B cell (primary cell): ENCODE results near the gene CAPN10. TPM values are rescaled to one million over a fixed set of nuclear protein-coding genes. Genes with fewer than 3 reads are reported as not detected.

ENCODE experiments used
- ATAC-seq: fragments of 200-7000 bp; cut with Tn5 transposase; one replicate; pipeline ENCODE4 v1.10.0; 2021; ENCODE audit warnings: low read depth, mild to moderate bottlenecking, moderate number of reproducible peaks, moderate library complexity
- CTCF ChIA-PET: fragments of 350-600 bp; sonication (Branson Sonifier 250); formaldehyde crosslinking; loops from one replicate; lab custom pipeline; 2021; ENCODE audit warnings: antibody characterized with exemption, inconsistent platforms; lab: Charles Lee
- POLR2A ChIA-PET: fragments of 350-600 bp; sonication (Branson Sonifier 250); formaldehyde crosslinking; loops from one replicate; lab custom pipeline; 2021; ENCODE audit warnings: antibody characterized with exemption; lab: Charles Lee
- DNase-seq: peaks from one replicate; pipeline ENCODE4 v3.0.0; 2013
- H2AFZ ChIP-seq: 2 replicates; pipeline ENCODE4 v1.6.1; 2012; ENCODE audit warnings: mild to moderate bottlenecking, low read depth, low read length; ENCODE audit not compliant: insufficient read depth, poor library complexity, severe bottlenecking
- H3K27ac ChIP-seq, 2 donors: 1 replicate in 1 of 2; 2 replicates in 1 of 2; pipeline ENCODE4 v1.5.1; 2012 to 2013; ENCODE audit warnings: low read length in 2 of 2, mild to moderate bottlenecking in 2 of 2, moderate library complexity in 1 of 2
- H3K27me3 ChIP-seq, 4 experiments: fragments of 200-600 bp in 1 of 4; sonication (generic) in 1 of 4; replicated peaks in 1 of 4; 1 replicate in 2 of 4; 2 replicates in 2 of 4; pipeline versions ENCODE4 v1.6.1 to v1.7.0; 2013 to 2016; ENCODE audit warnings: low read length in 3 of 4, mild to moderate bottlenecking in 2 of 4, mixed read lengths in 1 of 4, moderate library complexity in 1 of 4; ENCODE audit not compliant: insufficient read depth in 4 of 4, control insufficient read depth in 3 of 4; ENCODE audit errors: control extremely low read depth in 1 of 4
- H3K36me3 ChIP-seq, 2 experiments: replicated peaks in 1 of 2; 1 replicate in 1 of 2; 2 replicates in 1 of 2; pipeline versions ENCODE4 v1.6.1 to v1.7.1; 2013; ENCODE audit warnings: low read length in 1 of 2; ENCODE audit not compliant: insufficient read depth in 2 of 2, control insufficient read depth in 1 of 2; ENCODE audit errors: control extremely low read depth in 1 of 2, extremely low read depth in 1 of 2
- H3K4me1 ChIP-seq, 2 donors: fragments of 200-600 bp in 1 of 2; sonication (generic) in 1 of 2; 1 replicate in 1 of 2; 2 replicates in 1 of 2; pipeline versions ENCODE4 v1.5.1 to v1.6.1; 2013 to 2017; ENCODE audit warnings: low read length in 2 of 2; ENCODE audit not compliant: control insufficient read depth in 2 of 2, insufficient read depth in 2 of 2
- H3K4me2 ChIP-seq: replicated peaks from 2 replicates; pipeline ENCODE3; 2012; ENCODE audit warnings: mild to moderate bottlenecking, low read depth, low read length; ENCODE audit not compliant: poor library complexity, severe bottlenecking
- H3K4me3 ChIP-seq, 5 experiments: fragments of 200-600 bp in 1 of 5; sonication (generic) in 1 of 5; 1 replicate in 3 of 5; 2 replicates in 2 of 5; pipeline versions ENCODE4 v1.5.1 to v1.7.0; 2011 to 2016; ENCODE audit warnings: low read length in 4 of 5, mild to moderate bottlenecking in 4 of 5, low read depth in 2 of 5, control low read depth in 1 of 5, moderate library complexity in 1 of 5; ENCODE audit not compliant: insufficient read depth in 1 of 5; ENCODE audit errors: control extremely low read depth in 1 of 5, extremely low read depth in 1 of 5
- H3K79me2 ChIP-seq: fragments of 200-600 bp; sonication (generic); one replicate; pipeline ENCODE4 v1.6.0; 2016; ENCODE audit warnings: low read length; ENCODE audit not compliant: control insufficient read depth, insufficient read depth
- H3K9ac ChIP-seq: fragments of 200-600 bp; sonication (generic); 2 replicates; pipeline ENCODE4 v1.6.1; 2017; ENCODE audit warnings: mild to moderate bottlenecking, low read length, moderate library complexity
- H3K9me3 ChIP-seq, 3 donors: one replicate each; pipeline versions ENCODE4 v1.6.1 to v1.7.1; 2013; ENCODE audit warnings: low read length in 2 of 3; ENCODE audit not compliant: control insufficient read depth in 2 of 3, insufficient read depth in 1 of 3; ENCODE audit errors: control extremely low read depth in 1 of 3
- H4K20me1 ChIP-seq: 2 replicates; pipeline ENCODE4 v1.6.0; 2012; ENCODE audit warnings: mild to moderate bottlenecking, low read length; ENCODE audit not compliant: insufficient read depth, control insufficient read depth, poor library complexity, severe bottlenecking
- H3K27ac Mint-ChIP-seq: one replicate; pipeline ENCODE4 v1.8.0; 2021; ENCODE audit warnings: mixed read lengths
- H3K27me3 Mint-ChIP-seq: one replicate; pipeline ENCODE4 v1.8.0; 2021; ENCODE audit warnings: mixed read lengths
- H3K4me1 Mint-ChIP-seq: one replicate; pipeline ENCODE4 v1.8.0; 2021; ENCODE audit warnings: mixed read lengths
- H3K4me3 Mint-ChIP-seq: one replicate; pipeline ENCODE4 v1.8.0; 2021; ENCODE audit warnings: mixed read lengths
- H3K9me3 Mint-ChIP-seq: one replicate; pipeline ENCODE4 v1.8.0; 2022; ENCODE audit warnings: mixed read lengths; ENCODE audit not compliant: insufficient read depth
- EZH2 ChIP-seq: IDR thresholded peaks from 2 replicates; pipeline ENCODE4 v1.6.1; 2012; ENCODE audit warnings: borderline replicate concordance, low read depth, mild to moderate bottlenecking, moderate library complexity, low read length; ENCODE audit not compliant: insufficient read depth, poor library complexity, severe bottlenecking
- WGBS: methylation state at CpG from one replicate; pipeline ENCODE4 v1.1.5; 2013; ENCODE audit warnings: missing lambda C conversion rate; ENCODE audit not compliant: insufficient coverage; 5-methylcytosine and 5-hydroxymethylcytosine counted together
- intact Hi-C: fragments of 100-400 bp; cut with micrococcal nuclease; formaldehyde crosslinking; loops from one replicate; pipeline ENCODE4 v1.10.0; 2022
- polyA plus RNA-seq: library from polyadenylated mRNA; depleted of rRNA; stranded (reverse); fragments of >200 nt; gene quantifications from 2 replicates; pipeline ENCODE4 v1.2.3, GENCODE V29; 2012
- total RNA-seq, 2 donors: library from RNA; stranded (reverse); fragments of 120-200 nt in 1 of 2; gene quantifications; 1 replicate in 1 of 2; 2 replicates in 1 of 2; pipeline versions ENCODE4 v1.2.3 to v1.2.4, GENCODE V29; 2013 to 2022
- TF ChIP-seq, protein P1 (sequence below): fragments of 200-600 bp; IDR thresholded peaks from one replicate; pipeline ENCODE4 v1.8.0; 2022; ENCODE audit warnings: antibody characterized with exemption, mild to moderate bottlenecking

CAPN10 gene
- total and polyA plus RNA-seq, 2 donors (not counting 1 experiment from before 2014, with no cell fraction given): 73.4 to 92.1 TPM

DNA sequence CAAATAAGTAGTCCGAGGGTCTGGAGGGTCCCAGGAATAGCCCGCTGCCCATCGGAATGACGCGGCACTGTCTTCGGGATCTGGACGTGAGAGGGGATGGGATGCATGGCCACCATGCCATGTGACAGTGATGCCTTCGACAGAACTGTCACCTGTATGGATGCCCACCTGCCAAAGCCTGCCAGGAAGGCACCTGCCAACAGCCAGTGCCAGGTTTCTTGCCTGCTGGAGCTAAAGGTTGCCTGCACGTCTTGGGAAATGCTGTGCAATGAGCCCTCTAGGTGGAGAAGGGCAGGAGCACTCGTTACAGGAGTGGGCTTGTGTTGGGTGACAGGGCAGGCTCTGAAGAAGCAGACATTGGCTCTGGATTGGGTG is 59.3 kb downstream of the CAPN10 start:
- ATAC-seq (no peak), DNase-seq (no peak)
- POLR2A ChIA-PET: no interaction called here
- CTCF ChIA-PET: no interaction called here
- Mint-ChIP-seq H3K27ac (no peak overlapping the region), H3K4me1 (no peaks in the 10 kb centered on the region), H3K27me3 (peaks cover 23% of the 10 kb centered on the region), H3K4me3 (no peak overlapping the region), H3K9me3 (no peaks in the 10 kb centered on the region)
- intact Hi-C loops: no loop called here
- TF ChIP-seq EZH2: no peak
- TF ChIP-seq, protein P1, sequence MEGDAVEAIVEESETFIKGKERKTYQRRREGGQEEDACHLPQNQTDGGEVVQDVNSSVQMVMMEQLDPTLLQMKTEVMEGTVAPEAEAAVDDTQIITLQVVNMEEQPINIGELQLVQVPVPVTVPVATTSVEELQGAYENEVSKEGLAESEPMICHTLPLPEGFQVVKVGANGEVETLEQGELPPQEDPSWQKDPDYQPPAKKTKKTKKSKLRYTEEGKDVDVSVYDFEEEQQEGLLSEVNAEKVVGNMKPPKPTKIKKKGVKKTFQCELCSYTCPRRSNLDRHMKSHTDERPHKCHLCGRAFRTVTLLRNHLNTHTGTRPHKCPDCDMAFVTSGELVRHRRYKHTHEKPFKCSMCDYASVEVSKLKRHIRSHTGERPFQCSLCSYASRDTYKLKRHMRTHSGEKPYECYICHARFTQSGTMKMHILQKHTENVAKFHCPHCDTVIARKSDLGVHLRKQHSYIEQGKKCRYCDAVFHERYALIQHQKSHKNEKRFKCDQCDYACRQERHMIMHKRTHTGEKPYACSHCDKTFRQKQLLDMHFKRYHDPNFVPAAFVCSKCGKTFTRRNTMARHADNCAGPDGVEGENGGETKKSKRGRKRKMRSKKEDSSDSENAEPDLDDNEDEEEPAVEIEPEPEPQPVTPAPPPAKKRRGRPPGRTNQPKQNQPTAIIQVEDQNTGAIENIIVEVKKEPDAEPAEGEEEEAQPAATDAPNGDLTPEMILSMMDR: no peak
- H3K36me3 ChIP-seq: no peaks in the 10 kb centered on the region
- H3K27ac ChIP-seq: no peak overlapping the region
- H3K4me3 ChIP-seq: no peak overlapping the region
- no peak overlapping the region for H2AFZ ChIP-seq
- 92% methylated on average over 10 of the region's 10 CpGs for WGBS
- peaks cover 0 to 31% (median 5%) of the 10 kb centered on the region in 4 experiments for H3K27me3 ChIP-seq
- no peak overlapping the region for H3K4me2 ChIP-seq
- no peaks in the 10 kb centered on the region for H3K79me2 ChIP-seq
- H3K9ac ChIP-seq: no peak overlapping the region
- H4K20me1 ChIP-seq: no peaks in the 10 kb centered on the region
- no peaks in the 10 kb centered on the region for H3K4me1 ChIP-seq
- H3K9me3 ChIP-seq: peaks cover 0 to 13% (median 0%) of the 10 kb centered on the region in 3 donors

DNA sequence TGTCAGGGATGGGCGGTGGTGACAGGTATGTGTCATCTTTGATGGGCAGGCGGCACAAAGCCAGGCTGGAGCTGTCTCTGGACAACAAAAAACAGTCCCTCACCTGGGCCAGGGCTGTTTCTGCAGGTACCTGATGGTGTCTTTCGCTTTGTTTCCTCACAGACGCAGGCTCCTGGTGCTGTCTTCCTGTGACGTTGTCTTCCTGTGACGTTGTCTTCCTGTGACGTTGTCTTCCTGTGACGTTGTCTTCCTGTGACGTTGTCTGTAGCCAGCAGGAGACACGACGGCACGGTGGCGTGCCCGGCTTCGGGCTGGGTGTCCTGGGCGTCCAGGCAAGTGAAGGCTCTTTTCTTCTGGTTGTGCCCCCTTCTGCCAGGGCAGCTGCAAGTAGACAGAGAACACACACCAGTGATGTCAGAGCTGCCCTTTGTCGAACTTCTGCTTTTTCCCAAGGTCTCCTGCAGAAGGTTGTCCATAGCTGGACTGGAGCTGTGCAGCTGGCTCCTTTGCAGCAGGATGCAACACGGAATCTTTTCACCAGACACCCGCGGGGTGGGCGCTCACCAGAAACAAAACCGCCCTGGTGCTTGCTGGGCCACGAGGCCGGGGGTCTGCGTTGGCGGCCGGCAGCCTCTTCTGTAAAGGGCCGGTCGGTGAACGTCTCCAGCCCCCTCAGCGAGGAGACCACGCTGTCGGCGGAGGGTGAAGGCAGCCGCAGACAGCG is 59.8 kb downstream of the CAPN10 start:
- DNase-seq (no peak), ATAC-seq (no peak)
- ChIA-PET CTCF (no interaction called here), POLR2A (no interaction called here)
- Histone ChIP-seq H3K4me1 (no peaks in the 10 kb centered on the region), H3K4me3 (no peak overlapping the region), H3K27ac (no peak overlapping the region), H3K79me2 (no peaks in the 10 kb centered on the region), H2AFZ (no peak overlapping the region), H3K9ac (no peak overlapping the region), H4K20me1 (no peaks in the 10 kb centered on the region), H3K27me3 (peaks cover 0 to 37% (median 5%) of the 10 kb centered on the region in 4 experiments), H3K9me3 (peaks cover 0 to 14% (median 0%) of the 10 kb centered on the region in 3 donors), H3K36me3 (no peaks in the 10 kb centered on the region), H3K4me2 (no peak overlapping the region)
- Mint-ChIP-seq H3K27ac (no peak overlapping the region), H3K9me3 (no peaks in the 10 kb centered on the region), H3K4me3 (no peak overlapping the region), H3K4me1 (no peaks in the 10 kb centered on the region), H3K27me3 (peaks cover 29% of the 10 kb centered on the region)
- TF ChIP-seq, protein P1: no peak
- no peak for TF ChIP-seq EZH2
- intact Hi-C loops: no loop called here
- WGBS: 79% methylated on average over 36 of the region's 36 CpGs
